ENCODE results near the gene INSC.

DNA sequence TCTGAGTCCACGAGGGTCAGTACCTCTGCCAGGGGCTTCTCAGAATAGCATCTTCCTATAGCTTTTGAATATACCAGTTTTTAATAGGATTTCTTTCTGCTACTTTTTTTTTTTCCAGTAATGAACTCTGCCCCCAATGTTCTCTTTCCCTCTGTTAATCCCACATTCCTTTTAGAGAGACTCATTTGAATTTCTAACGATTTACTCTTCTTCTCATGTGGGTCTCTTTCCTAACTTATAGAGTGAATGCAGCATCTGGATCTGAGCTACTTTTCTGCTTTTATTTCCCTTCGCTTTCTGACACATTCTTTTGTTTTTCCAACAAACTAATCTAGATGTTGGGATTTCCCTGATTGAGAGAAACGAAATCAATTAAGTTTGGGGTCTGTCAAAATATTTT is 71.4 kb downstream of the INSC start:
- TF ChIP-seq, protein P1, sequence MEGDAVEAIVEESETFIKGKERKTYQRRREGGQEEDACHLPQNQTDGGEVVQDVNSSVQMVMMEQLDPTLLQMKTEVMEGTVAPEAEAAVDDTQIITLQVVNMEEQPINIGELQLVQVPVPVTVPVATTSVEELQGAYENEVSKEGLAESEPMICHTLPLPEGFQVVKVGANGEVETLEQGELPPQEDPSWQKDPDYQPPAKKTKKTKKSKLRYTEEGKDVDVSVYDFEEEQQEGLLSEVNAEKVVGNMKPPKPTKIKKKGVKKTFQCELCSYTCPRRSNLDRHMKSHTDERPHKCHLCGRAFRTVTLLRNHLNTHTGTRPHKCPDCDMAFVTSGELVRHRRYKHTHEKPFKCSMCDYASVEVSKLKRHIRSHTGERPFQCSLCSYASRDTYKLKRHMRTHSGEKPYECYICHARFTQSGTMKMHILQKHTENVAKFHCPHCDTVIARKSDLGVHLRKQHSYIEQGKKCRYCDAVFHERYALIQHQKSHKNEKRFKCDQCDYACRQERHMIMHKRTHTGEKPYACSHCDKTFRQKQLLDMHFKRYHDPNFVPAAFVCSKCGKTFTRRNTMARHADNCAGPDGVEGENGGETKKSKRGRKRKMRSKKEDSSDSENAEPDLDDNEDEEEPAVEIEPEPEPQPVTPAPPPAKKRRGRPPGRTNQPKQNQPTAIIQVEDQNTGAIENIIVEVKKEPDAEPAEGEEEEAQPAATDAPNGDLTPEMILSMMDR (conservative IDR thresholded peaks at IDR 0.05; ENCODE audit: low read depth, low read length): no peak
- TF ChIP-seq RFX5 (IDR thresholded peaks at IDR 0.05; ENCODE audit: low read depth, low read length): no peak
- no peak for TF ChIP-seq MAFK (IDR thresholded peaks at IDR 0.05; ENCODE audit: low read depth, low read length)
- TF ChIP-seq POLR2A (IDR thresholded peaks at IDR 0.05; ENCODE audit: low read depth, low read length): no peak
- TF ChIP-seq RCOR1 (IDR thresholded peaks at IDR 0.05; ENCODE audit: insufficient replicate concordance, low read length): no peak
- no peak for TF ChIP-seq MXI1 (IDR thresholded peaks at IDR 0.05; ENCODE audit: borderline replicate concordance, low read depth, low read length)
- TF ChIP-seq, protein P2, sequence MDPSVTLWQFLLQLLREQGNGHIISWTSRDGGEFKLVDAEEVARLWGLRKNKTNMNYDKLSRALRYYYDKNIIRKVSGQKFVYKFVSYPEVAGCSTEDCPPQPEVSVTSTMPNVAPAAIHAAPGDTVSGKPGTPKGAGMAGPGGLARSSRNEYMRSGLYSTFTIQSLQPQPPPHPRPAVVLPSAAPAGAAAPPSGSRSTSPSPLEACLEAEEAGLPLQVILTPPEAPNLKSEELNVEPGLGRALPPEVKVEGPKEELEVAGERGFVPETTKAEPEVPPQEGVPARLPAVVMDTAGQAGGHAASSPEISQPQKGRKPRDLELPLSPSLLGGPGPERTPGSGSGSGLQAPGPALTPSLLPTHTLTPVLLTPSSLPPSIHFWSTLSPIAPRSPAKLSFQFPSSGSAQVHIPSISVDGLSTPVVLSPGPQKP (IDR thresholded peaks at IDR 0.05; ENCODE audit: borderline replicate concordance, low read depth, low read length): no peak
- no peak for TF ChIP-seq FOS (IDR thresholded peaks at IDR 0.05; ENCODE audit: low read depth, low read length)
- TF ChIP-seq, protein P3, sequence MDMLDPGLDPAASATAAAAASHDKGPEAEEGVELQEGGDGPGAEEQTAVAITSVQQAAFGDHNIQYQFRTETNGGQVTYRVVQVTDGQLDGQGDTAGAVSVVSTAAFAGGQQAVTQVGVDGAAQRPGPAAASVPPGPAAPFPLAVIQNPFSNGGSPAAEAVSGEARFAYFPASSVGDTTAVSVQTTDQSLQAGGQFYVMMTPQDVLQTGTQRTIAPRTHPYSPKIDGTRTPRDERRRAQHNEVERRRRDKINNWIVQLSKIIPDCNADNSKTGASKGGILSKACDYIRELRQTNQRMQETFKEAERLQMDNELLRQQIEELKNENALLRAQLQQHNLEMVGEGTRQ (IDR thresholded peaks at IDR 0.05; ENCODE audit: low read depth, low read length): no peak
- TF ChIP-seq CHD1 (IDR thresholded peaks at IDR 0.05; ENCODE audit: low read depth, low read length): no peak
